ENCODE measurements around the gene CFAP97D2.

GRCh38 chr13:114141261-114141996 lies 37.6 kb upstream of the CFAP97D2 start:
- no peak for TF ChIP-seq CTCF (IDR thresholded peaks at IDR 0.05; ENCODE audit: poor library complexity)
- no peak for TF ChIP-seq EZH2 (IDR thresholded peaks at IDR 0.05; ENCODE audit: borderline replicate concordance)
- no peak for TF ChIP-seq EZH2phosphoT487 (IDR thresholded peaks at IDR 0.05; ENCODE audit: low read depth, severe bottlenecking, unreplicated experiment)
